C4-2B (cell line): ENCODE measurements around the gene SREBF2.

Source experiments
- H3K27ac ChIP-seq: fragments of 450-650 bp; 2 replicates; pipeline ENCODE4 v1.5.1; 2017
- ZFX ChIP-seq: fragments of 450-650 bp; IDR thresholded peaks from 2 replicates; pipeline ENCODE4 v1.6.1; 2017
- TF ChIP-seq, protein P1 (sequence below): fragments of 450-650 bp; conservative IDR thresholded peaks from 2 replicates; pipeline ENCODE4 v1.5.1; 2017; ENCODE audit warnings: mild to moderate bottlenecking

The SREBF2 gene

DNA sequence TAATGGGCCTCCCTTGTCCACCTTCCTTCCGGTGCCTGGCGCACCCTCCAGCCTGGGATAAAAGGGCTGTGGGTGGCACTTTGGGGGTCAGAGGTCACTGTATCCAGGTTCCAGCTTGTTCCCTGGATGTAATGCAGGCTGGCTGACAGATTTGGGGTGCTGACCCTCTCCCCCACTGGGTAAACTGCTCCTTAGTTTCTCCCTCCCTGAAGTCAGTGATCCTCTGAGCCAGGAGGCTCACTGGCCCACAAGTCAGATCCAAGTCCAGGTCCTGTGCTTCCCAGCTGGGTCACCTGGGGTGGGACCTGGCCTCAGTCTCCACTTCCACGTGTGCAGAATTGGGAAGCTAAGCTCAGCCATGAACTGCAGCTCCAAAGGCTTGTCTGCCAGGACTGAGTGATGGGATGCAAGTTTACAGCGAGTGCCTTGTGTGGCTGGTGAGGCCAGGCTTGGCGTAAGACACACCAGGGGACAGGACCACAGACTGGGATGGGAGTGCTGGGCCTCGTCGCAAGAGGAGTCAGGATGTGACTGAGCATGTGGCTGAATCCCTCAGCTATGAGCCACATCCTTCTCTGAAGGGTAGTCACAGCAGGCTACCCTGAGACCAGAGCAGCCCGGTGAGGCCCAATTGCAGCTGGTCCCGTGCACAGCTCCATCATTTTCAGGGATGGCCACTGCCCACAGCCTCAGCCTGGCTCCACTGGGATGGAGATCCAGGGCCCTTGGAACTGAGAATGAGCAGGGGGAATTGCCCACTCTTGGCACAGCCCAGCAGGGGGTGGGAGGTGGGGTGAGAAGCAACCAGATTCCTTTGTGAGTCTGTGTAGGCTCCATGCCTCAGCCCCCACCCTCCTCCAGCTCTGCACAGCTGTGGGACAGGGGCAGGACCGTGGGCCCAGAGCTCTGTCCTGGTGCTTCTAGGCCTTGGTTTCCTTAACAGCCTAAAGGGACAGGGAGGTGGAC, 74.8 kb downstream of the SREBF2 start:
- no peak overlapping the region for H3K27ac ChIP-seq
- TF ChIP-seq, protein P1, sequence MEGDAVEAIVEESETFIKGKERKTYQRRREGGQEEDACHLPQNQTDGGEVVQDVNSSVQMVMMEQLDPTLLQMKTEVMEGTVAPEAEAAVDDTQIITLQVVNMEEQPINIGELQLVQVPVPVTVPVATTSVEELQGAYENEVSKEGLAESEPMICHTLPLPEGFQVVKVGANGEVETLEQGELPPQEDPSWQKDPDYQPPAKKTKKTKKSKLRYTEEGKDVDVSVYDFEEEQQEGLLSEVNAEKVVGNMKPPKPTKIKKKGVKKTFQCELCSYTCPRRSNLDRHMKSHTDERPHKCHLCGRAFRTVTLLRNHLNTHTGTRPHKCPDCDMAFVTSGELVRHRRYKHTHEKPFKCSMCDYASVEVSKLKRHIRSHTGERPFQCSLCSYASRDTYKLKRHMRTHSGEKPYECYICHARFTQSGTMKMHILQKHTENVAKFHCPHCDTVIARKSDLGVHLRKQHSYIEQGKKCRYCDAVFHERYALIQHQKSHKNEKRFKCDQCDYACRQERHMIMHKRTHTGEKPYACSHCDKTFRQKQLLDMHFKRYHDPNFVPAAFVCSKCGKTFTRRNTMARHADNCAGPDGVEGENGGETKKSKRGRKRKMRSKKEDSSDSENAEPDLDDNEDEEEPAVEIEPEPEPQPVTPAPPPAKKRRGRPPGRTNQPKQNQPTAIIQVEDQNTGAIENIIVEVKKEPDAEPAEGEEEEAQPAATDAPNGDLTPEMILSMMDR, result no peak
- no peak for TF ChIP-seq ZFX

GRCh38 chr22:41908411-41909309, 75.8 kb downstream of the SREBF2 start:
- H3K27ac ChIP-seq, result no peak overlapping the region

DNA sequence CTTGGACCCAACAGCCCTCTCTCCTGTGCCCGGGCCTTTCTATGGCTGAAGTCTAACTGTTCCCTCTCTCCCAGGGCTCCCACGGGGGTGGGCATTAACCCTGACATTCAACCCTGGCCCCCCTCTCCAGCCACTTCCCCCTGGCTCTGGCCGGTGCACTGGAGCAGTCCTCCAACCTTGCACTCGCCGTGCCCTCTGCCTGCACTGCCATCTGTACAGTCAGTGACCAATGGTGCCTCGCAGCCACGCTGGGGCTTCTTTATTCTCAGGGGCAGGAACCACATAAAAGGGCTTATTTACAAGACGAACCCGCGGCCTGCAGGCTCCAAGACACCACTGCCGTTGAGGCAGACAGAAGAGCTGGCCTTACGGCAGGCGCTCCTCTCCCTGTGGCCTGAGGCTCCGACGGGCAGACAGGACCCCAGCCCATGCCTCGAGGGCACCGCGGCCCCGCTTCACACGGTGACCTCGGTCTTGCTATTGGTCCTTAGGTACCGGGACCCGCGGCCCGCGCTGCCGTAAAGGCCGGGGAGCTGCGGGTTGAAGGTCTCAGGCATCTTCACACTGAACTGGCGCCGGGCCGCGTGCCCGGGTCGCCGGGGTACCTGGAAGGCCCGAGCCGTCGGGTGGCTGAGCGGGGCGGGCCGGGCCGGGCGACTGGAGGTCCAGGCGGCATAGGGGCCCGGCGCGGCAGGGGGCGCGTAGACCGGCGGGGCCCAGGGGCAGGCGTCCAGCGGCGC, 76.6 kb downstream of the SREBF2 start:
- no peak overlapping the region for H3K27ac ChIP-seq
- TF ChIP-seq, protein P1, result no peak
- no peak for TF ChIP-seq ZFX

More at GRCh38 chr22:41908411-41909309, 75.8 kb downstream of the SREBF2 start:
- no peak for TF ChIP-seq ZFX
- TF ChIP-seq, protein P1, result no peak

GRCh38 chr22:41910050-41911000, 77.4 kb downstream of the SREBF2 start:
- H3K27ac ChIP-seq, result peak overlapping the region; percentile 32
- TF ChIP-seq, protein P1, result no peak
- no peak for TF ChIP-seq ZFX

- TF ChIP-seq, protein P1, result no peak
- no peak for TF ChIP-seq ZFX
- H3K27ac ChIP-seq, result no peak overlapping the region; the same call in 1 of the 2 replicates
Observed at GRCh38 chr22:41911001-41911611, 78.2 kb downstream of the SREBF2 start.
